KBM-7 (cell line): ENCODE data around the gene MBD3L5.
A peak's percentile ranks its signal among the peaks of the same experiment; 100 is the strongest.
"Not testable (repeated sequence)": the region's sequence is repeated elsewhere in the genome, so short reads cannot be mapped to it uniquely, and the experiment has no call there.

ENCODE experiments used
- DNase-seq: peaks from one replicate; pipeline ENCODE4 v3.0.0-alpha.2; 2015
- in situ Hi-C: fragments of 300-500 bp; cut with MboI; formaldehyde crosslinking; loops from 2 replicates; pipeline ENCODE4 v1.14.3; 2020; ENCODE audit warnings: low sequenced_read_pairs, low pct_unique_long_range_greater_than_20kb, mixed read lengths

MBD3L5 gene

GRCh38 chr19:7041563-7041962 lies 11.2 kb downstream of the MBD3L5 start:
- DNase-seq, in situ Hi-C loops: not testable (repeated sequence)

DNA sequence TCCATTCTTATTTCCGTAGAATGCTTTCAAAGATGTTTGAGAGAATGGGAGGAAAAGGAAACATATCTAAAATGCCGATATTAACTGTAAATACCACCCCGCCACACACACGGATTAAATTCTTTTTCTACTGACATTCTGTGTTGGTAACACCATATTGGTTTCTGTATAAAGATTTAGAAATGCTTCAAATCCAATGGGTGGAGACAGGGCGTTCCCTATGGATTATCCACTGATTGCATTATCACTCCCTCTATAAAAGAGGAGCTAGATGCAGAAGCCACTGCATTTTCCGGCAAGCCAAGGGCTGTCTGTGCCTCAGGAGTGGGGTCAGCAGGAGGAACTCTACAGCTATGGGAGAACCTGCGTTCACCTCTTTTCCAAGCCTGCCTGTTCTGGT lies 18.6 kb downstream of the MBD3L5 start, which contains the start of gene MBD3L2:
TSS of gene MBD3L2 (plus strand) at position 301 of the 400 bp plus-strand sequence. CDS start at position 354, 53 bp downstream.
- in situ Hi-C loops, DNase-seq: not testable (repeated sequence)

DNA sequence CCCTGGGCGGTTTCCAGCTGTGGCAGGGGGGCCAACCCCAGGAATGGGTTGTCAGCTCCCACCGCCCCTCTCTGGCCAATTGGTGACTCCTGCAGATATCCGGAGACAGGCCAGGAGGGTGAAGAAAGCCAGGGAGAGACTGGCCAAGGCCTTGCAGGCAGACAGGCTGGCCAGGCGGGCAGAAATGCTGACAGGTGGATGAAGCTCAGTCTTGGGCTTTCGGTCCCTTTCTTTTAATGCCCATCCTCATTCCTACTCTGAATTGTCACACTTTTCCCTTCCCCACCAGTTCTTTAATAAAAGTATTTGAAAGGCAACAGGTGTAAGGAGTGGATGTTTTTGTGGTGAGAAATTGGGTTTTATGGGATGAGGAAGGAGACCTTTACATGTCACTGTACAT lies 21.0 kb downstream of the MBD3L5 start:
- in situ Hi-C loops, DNase-seq: not testable (repeated sequence)

DNA sequence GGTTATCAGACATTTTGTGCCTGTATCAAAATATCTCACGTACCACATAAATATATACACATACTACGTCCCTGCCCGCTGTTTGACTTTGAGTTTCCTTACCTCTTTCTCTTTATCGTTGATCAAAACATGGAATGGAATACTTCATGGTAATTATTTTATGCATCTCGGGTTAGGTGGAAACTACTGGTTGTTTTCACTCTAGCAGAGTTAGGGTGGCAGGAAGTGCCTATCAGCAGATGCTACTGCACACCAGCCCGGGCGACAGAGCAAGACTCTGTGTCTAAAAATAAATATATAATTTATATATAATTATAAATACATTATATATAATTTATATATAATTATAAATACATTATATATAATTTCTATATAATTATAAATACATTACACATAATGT lies 22.5 kb downstream of the MBD3L5 start:
- in situ Hi-C loops, DNase-seq: not testable (repeated sequence)

GRCh38 chr19:7054635-7055368 lies 24.4 kb downstream of the MBD3L5 start:
- DNase-seq, in situ Hi-C loops: not testable (repeated sequence)

DNA sequence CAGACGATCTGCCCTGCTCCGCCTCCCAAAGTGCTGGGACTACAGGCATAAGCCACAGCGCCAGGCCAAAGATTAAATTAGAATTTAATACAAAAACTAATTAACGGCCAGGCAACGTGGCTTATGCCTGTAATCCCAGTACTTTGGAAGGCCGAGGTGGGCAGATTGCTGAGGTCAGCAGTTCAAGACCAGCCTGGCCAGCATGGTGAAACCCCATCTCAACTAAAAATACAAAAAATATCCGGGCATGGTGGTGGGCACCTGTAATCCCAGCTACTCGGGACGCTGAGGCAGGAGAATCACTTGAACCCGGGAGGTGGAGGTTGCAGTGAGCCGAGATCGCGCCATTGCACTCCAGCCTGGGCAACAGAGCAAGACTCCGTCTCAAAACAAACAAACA lies 25.3 kb downstream of the MBD3L5 start:
- in situ Hi-C loops, DNase-seq: not testable (repeated sequence)

DNA sequence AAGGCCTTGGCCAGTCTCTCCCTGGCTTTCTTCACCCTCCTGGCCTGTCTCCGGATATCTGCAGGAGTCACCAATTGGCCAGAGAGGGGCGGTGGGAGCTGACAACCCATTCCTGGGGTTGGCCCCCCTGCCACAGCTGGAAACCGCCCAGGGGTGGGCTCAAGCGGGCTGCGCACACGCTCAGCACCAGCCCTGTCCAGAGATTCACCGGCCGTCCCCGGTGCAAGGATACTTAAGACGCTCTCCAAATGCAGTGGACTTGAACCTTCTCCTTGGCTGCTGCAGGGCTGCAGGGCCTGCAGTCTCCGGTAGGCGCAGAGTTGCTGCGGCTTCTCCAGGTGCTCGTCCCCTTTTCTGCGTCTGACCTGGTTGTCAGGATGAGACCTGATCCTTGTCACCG lies 26.0 kb downstream of the MBD3L5 start:
- in situ Hi-C loops, result not testable (repeated sequence)

DNA sequence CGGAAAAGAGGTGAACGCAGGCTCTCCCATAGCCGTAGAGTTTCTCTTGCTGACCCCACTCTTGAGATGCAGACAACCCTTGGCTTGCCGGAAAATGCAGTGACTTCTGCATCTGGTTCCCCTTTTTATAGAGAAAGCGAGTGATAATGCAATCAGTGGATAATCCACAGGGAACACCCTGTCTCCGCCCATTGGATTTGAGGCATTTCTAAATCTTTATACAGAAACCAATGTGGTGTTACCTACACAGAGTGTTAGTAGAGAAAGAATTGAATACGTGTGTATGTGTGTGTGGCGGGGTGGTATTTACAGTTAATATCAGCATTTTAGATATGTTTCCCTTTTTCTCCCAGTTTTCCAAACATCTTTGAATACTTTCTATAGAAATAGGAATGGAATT lies 28.2 kb downstream of the MBD3L5 start, which contains the start of gene MBD3L3:
TSS of gene MBD3L3 (minus strand) at position 101 of the 400 bp plus-strand sequence. CDS start at position 30, 71 bp downstream.
- in situ Hi-C loops, DNase-seq: not testable (repeated sequence)

More for the DNA sequence above, 26.0 kb downstream of the MBD3L5 start:
- DNase-seq, result not testable (repeated sequence)

DNA sequence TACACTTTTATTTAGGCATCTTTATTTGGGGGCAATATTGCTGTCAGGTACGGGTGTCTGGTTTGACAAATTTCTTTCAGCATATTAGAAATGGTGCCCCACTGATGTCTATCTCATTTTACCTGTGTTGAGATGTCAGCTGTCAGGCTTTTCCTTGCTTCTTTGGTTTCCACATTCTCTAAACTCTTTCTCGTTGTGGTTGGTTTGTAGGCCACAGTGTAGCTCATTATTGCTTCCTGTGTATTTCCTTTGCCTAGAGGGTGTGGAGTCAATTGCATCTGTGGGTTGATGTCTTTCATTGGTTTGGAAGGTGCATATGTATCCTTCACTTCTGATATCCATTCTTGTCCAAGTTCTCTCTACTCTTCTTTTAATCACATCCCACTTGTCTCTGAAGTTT lies 29.6 kb downstream of the MBD3L5 start:
- DNase-seq, in situ Hi-C loops: not testable (repeated sequence)

DNA sequence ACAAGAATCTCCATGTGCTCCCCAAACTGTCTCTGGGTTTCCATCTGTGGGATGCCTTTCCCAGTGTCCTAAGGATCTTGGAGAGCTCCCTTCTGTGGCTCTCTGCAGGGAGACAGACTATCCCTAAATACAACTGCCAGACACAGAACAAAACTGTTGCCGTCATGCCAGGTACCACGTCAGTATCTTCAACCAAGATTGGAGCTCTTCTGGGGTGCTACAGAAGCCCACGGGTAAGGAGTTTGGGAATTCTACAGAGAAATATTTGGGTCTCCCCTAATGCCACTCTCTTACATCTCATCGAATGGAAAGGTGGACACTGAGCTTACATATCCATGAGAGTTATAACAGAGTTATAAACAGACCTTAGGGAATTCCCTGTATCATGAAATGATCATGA lies 33.0 kb downstream of the MBD3L5 start:
- in situ Hi-C loops, result no loop called here
- peak; percentile 39 for DNase-seq

GRCh38 chr19:7063764-7064418 lies 33.5 kb downstream of the MBD3L5 start:
- DNase-seq, result no peak
- in situ Hi-C loops, result no loop called here

- DNase-seq, in situ Hi-C loops: not testable (repeated sequence)
Observed at GRCh38 chr19:7067122-7067521, 36.7 kb downstream of the MBD3L5 start.

GRCh38 chr19:7067716-7068115 lies 37.3 kb downstream of the MBD3L5 start:
- no peak for DNase-seq
- in situ Hi-C loops, result no loop called here

DNA sequence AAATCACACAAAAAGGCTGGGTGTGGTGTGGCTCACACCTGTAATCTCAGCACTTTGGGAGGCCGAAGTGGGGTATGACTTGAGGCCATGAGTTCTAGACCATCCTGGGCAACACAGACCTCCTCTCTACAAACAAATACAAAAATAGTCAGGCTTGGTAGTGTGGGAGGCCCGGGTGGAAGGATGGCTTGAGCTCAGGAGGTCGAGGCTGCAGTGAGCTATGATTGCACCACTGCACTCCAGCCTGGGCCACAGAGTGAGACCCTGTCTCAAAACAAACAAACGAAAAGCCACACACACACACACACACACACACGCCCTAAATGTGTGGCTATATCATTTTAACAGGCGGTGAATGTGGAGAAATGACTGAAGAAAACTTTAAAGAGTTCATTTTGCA lies 38.2 kb downstream of the MBD3L5 start:
- no peak for DNase-seq
- in situ Hi-C loops, result no loop called here

GRCh38 chr19:7069042-7069903 lies 38.9 kb downstream of the MBD3L5 start, which contains the start of gene ZNF557:
Gene ZNF557 (plus strand): TSS chr19:7069703. CDS start chr19:7075075, 5,372 bp downstream.
- in situ Hi-C loops, result no loop called here
- DNase-seq, result peak; percentile 96

GRCh38 chr19:7069904-7070226 lies 39.5 kb downstream of the MBD3L5 start:
- in situ Hi-C loops, result no loop called here
- DNase-seq, result no peak

GRCh38 chr19:7072541-7072940 lies 42.2 kb downstream of the MBD3L5 start:
- in situ Hi-C loops, result no loop called here
- no peak for DNase-seq

DNA sequence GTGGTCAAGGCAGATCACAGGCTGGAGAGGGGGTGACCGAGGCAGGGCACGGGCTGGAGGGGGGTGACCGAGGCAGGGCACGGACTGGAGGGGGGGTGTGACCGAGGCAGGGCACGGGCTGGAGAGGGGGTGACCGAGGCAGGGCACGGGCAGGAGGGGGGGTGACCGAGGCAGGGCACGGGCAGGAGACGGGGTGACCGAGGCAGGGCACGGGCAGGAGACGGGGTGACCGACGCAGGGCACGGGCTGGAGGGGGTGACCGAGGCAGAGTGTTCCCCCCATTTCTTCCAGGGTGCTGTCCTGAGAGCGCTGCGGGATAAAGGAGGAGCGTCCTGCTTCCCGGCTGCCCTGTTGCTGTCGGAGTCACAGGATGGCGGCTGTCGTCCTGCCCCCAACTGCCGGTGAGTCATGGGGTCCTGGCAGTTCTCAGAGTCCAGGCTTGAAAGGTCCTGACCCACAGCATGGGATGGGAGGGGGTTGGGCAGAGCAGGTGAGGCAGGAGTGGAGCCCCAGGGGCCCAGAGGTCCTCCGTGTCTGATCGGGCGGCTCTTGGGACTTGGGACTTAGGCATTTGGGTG lies 44.4 kb downstream of the MBD3L5 start:
- in situ Hi-C loops, result no loop called here
- no peak for DNase-seq

- in situ Hi-C loops, result no loop called here
- no peak for DNase-seq
Observed at GRCh38 chr19:7076151-7076550, 45.8 kb downstream of the MBD3L5 start.
